Ectodermal cell (in vitro differentiated cells): ENCODE measurements around the gene SLC18A3.

Experiments used
- H3K27ac ChIP-seq: 2 replicates; pipeline ENCODE4 v1.7.0; 2013; ENCODE audit warnings: mild to moderate bottlenecking, low read depth, low read length; ENCODE audit not compliant: insufficient read depth, poor library complexity, severe bottlenecking
- H3K27me3 ChIP-seq: 2 replicates; pipeline ENCODE4 v1.7.0; 2013; ENCODE audit warnings: mild to moderate bottlenecking, low read length; ENCODE audit not compliant: insufficient read depth, control insufficient read depth, poor library complexity, severe bottlenecking
- H3K36me3 ChIP-seq: one replicate; pipeline ENCODE4 v1.7.0; 2013; ENCODE audit warnings: low read length; ENCODE audit not compliant: control insufficient read depth, insufficient read depth
- H3K4me1 ChIP-seq: one replicate; pipeline ENCODE4 v1.7.0; 2013; ENCODE audit warnings: low read length; ENCODE audit not compliant: control insufficient read depth, insufficient read depth
- H3K4me3 ChIP-seq: 2 replicates; pipeline ENCODE4 v1.7.0; 2013; ENCODE audit warnings: low read depth, low read length, control low read depth; ENCODE audit not compliant: insufficient read depth
- H3K9me3 ChIP-seq: 2 replicates; pipeline ENCODE4 v1.7.0; 2013; ENCODE audit warnings: mild to moderate bottlenecking, low read length, moderate library complexity; ENCODE audit not compliant: control insufficient read depth
- WGBS, 2 experiments: methylation state at CpG; one replicate each; pipeline ENCODE4 v1.1.7; 2013; ENCODE audit warnings: missing lambda C conversion rate in 2 of 2; 5-methylcytosine and 5-hydroxymethylcytosine counted together

SLC18A3 gene

GRCh38 chr10:49651039-49651835 is 41.1 kb downstream of the SLC18A3 start:
- Histone ChIP-seq H3K36me3 (no peaks in the 10 kb centered on the region), H3K9me3 (no peaks in the 10 kb centered on the region), H3K27me3 (no peaks in the 10 kb centered on the region), H3K4me1 (no peaks in the 10 kb centered on the region), H3K4me3 (no peak overlapping the region), H3K27ac (no peak overlapping the region)
- WGBS, 2 experiments = 95% methylated on average over 15 of the region's 15 CpGs

- WGBS, 2 experiments = 83 to 87% methylated on average over 2 of the region's 2 CpGs
- Histone ChIP-seq H3K36me3 (no peaks in the 10 kb centered on the region), H3K27me3 (no peaks in the 10 kb centered on the region), H3K9me3 (no peaks in the 10 kb centered on the region), H3K4me1 (no peaks in the 10 kb centered on the region), H3K4me3 (no peak overlapping the region), H3K27ac (no peak overlapping the region)
These were observed 41.8 kb downstream of the SLC18A3 start for GRCh38 chr10:49651917-49652316.

- WGBS, 2 experiments = 89 to 91% methylated on average over 15 of the region's 15 CpGs
- no peak overlapping the region for H3K4me3 ChIP-seq
- H3K27me3 ChIP-seq = no peaks in the 10 kb centered on the region
These were observed 42.5 kb downstream of the SLC18A3 start for GRCh38 chr10:49652421-49653272.

GRCh38 chr10:49653273-49653929 is 43.3 kb downstream of the SLC18A3 start:
- H3K36me3 ChIP-seq = no peaks in the 10 kb centered on the region
- no peaks in the 10 kb centered on the region for H3K27me3 ChIP-seq
- H3K4me1 ChIP-seq = no peaks in the 10 kb centered on the region
- 92 to 93% methylated on average over 11 of the region's 11 CpGs for WGBS, 2 experiments
- H3K4me3 ChIP-seq = no peak overlapping the region
- no peak overlapping the region for H3K27ac ChIP-seq
- no peaks in the 10 kb centered on the region for H3K9me3 ChIP-seq

More at GRCh38 chr10:49652421-49653272, 42.5 kb downstream of the SLC18A3 start:
- no peaks in the 10 kb centered on the region for H3K9me3 ChIP-seq
- H3K27ac ChIP-seq = no peak overlapping the region
- H3K36me3 ChIP-seq = no peaks in the 10 kb centered on the region
- H3K4me1 ChIP-seq = no peaks in the 10 kb centered on the region

GRCh38 chr10:49654036-49654693 is 44.1 kb downstream of the SLC18A3 start:
- H3K9me3 ChIP-seq = no peaks in the 10 kb centered on the region
- H3K36me3 ChIP-seq = no peaks in the 10 kb centered on the region
- no peak overlapping the region for H3K4me3 ChIP-seq
- WGBS, 2 experiments = 76 to 83% methylated on average over 5 of the region's 5 CpGs
- no peaks in the 10 kb centered on the region for H3K4me1 ChIP-seq
- no peak overlapping the region for H3K27ac ChIP-seq
- no peaks in the 10 kb centered on the region for H3K27me3 ChIP-seq

GRCh38 chr10:49655099-49655498 is 45.0 kb downstream of the SLC18A3 start:
- 94 to 95% methylated on average over 18 of the region's 18 CpGs for WGBS, 2 experiments
- H3K27me3 ChIP-seq = no peaks in the 10 kb centered on the region
- H3K4me1 ChIP-seq = no peaks in the 10 kb centered on the region
- no peak overlapping the region for H3K27ac ChIP-seq
- H3K36me3 ChIP-seq = no peaks in the 10 kb centered on the region
- no peak overlapping the region for H3K4me3 ChIP-seq
- H3K9me3 ChIP-seq = no peaks in the 10 kb centered on the region

GRCh38 chr10:49656845-49657493 is 46.9 kb downstream of the SLC18A3 start:
- no peaks in the 10 kb centered on the region for H3K27me3 ChIP-seq
- H3K27ac ChIP-seq = no peak overlapping the region
- no peaks in the 10 kb centered on the region for H3K9me3 ChIP-seq
- H3K36me3 ChIP-seq = no peaks in the 10 kb centered on the region
- 93 to 95% methylated on average over 9 of the region's 9 CpGs for WGBS, 2 experiments
- H3K4me1 ChIP-seq = no peaks in the 10 kb centered on the region
- no peak overlapping the region for H3K4me3 ChIP-seq

- Histone ChIP-seq H3K36me3 (no peaks in the 10 kb centered on the region), H3K4me1 (no peaks in the 10 kb centered on the region), H3K9me3 (no peaks in the 10 kb centered on the region), H3K4me3 (no peak overlapping the region), H3K27ac (no peak overlapping the region), H3K27me3 (no peaks in the 10 kb centered on the region)
- no CpG with 5 or more reads among the region's 1 CpG for WGBS, 2 experiments
These were observed 47.5 kb downstream of the SLC18A3 start for GRCh38 chr10:49657606-49658005.

- 49 to 52% methylated on average over 8 of the region's 8 CpGs for WGBS, 2 experiments
These were observed 51.2 kb downstream of the SLC18A3 start for GRCh38 chr10:49661140-49661856.

More at GRCh38 chr10:49661140-49661856, 51.2 kb downstream of the SLC18A3 start:
- H3K36me3 ChIP-seq = no peaks in the 10 kb centered on the region
- no peaks in the 10 kb centered on the region for H3K9me3 ChIP-seq
- no peak overlapping the region for H3K4me3 ChIP-seq
- no peaks in the 10 kb centered on the region for H3K27me3 ChIP-seq
- H3K27ac ChIP-seq = no peak overlapping the region
- H3K4me1 ChIP-seq = no peaks in the 10 kb centered on the region
